ENCODE results near the gene CAVIN2.

The CAVIN2 gene

DNA sequence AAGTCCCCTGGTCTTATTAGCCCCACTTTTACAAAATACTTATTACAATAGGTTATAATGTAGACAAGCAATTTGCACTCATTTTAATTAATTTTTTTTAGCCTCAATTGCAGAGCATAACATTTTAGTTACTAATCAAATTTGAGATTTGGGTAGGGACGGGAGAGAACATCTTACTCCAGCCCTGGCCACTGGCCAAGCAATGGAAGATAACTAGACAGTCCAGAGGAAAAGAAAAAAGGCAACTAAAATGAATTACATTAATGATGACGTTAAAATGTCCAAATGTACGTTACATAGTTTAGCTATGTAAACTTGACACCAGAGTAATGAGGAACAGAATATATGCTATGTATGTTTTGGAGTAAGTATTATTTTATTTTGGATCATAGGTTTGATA lies 11.0 kb upstream of the CAVIN2 start:
- no peak for DNase-seq
- no peaks in the 10 kb centered on the region for H3K27me3 ChIP-seq
- no peaks in the 10 kb centered on the region for H3K36me3 ChIP-seq
- no peak overlapping the region for H3K4me3 ChIP-seq
- no peaks in the 10 kb centered on the region for H3K4me1 ChIP-seq
- intact Hi-C loops (cut with DNase I; ENCODE audit: low total_unique reads): no loop called here
- TF ChIP-seq, protein P1, sequence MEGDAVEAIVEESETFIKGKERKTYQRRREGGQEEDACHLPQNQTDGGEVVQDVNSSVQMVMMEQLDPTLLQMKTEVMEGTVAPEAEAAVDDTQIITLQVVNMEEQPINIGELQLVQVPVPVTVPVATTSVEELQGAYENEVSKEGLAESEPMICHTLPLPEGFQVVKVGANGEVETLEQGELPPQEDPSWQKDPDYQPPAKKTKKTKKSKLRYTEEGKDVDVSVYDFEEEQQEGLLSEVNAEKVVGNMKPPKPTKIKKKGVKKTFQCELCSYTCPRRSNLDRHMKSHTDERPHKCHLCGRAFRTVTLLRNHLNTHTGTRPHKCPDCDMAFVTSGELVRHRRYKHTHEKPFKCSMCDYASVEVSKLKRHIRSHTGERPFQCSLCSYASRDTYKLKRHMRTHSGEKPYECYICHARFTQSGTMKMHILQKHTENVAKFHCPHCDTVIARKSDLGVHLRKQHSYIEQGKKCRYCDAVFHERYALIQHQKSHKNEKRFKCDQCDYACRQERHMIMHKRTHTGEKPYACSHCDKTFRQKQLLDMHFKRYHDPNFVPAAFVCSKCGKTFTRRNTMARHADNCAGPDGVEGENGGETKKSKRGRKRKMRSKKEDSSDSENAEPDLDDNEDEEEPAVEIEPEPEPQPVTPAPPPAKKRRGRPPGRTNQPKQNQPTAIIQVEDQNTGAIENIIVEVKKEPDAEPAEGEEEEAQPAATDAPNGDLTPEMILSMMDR (IDR thresholded peaks at IDR 0.05): no peak
- no peak overlapping the region for H3K27ac ChIP-seq
- H3K9me3 ChIP-seq: no peaks in the 10 kb centered on the region

GRCh38 chr2:191857259-191857805 lies 10.4 kb upstream of the CAVIN2 start:
- Histone ChIP-seq H3K9me3 (no peaks in the 10 kb centered on the region), H3K4me1 (no peaks in the 10 kb centered on the region), H3K36me3 (no peaks in the 10 kb centered on the region), H3K27me3 (no peaks in the 10 kb centered on the region), H3K4me3 (no peak overlapping the region), H3K27ac (no peak overlapping the region)
- TF ChIP-seq, protein P1 (IDR thresholded peaks at IDR 0.05): no peak
- DNase-seq: no peak
- intact Hi-C loops (cut with DNase I; ENCODE audit: low total_unique reads): no loop called here

DNA sequence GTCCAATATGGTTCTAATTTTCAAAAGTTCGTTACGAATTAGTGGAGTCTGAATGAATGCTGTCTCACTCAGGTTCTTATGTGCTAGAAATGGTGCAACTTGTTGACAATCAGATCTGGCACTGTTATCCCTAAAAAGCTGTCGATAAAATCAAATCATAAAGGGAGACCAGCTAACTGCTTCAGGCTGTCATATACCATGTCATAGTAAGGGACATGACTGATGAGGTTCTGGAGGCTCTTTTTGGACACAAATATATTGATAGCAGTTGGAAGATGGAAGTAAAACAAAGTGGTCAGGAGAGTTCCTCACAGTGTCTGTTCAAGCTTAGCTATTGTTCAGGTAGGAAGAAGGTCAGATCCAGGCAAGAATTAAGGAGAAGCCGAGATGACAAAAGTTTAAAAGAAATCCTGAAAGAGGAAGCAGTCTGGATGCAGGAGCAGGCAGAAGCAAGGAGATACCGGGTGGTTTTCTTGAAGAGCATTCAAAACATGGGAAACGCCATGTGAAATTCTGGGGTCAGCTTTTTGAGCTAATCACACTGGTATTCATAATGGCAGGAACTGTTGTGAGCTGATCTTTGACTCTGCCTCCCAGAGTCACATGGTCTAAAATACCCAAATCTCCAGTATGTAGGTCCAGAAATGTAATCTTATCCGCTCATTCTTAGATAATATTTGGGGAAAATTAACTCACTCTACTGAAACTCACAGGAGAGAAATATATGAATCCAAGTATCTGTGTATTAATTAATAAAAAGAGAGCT lies 9.4 kb upstream of the CAVIN2 start:
- TF ChIP-seq, protein P1 (IDR thresholded peaks at IDR 0.05): no peak
- H3K36me3 ChIP-seq: no peaks in the 10 kb centered on the region
- intact Hi-C loops (cut with DNase I; ENCODE audit: low total_unique reads): no loop called here
- H3K27me3 ChIP-seq: no peaks in the 10 kb centered on the region
- DNase-seq: no peak
- no peaks in the 10 kb centered on the region for H3K9me3 ChIP-seq
- no peak overlapping the region for H3K4me3 ChIP-seq
- H3K27ac ChIP-seq: no peak overlapping the region
- H3K4me1 ChIP-seq: no peaks in the 10 kb centered on the region

GRCh38 chr2:191855382-191855781 lies 8.5 kb upstream of the CAVIN2 start:
- intact Hi-C loops (cut with DNase I; ENCODE audit: low total_unique reads): no loop called here
- TF ChIP-seq, protein P1 (IDR thresholded peaks at IDR 0.05): no peak
- no peak overlapping the region for H3K27ac ChIP-seq
- no peaks in the 10 kb centered on the region for H3K9me3 ChIP-seq
- H3K4me1 ChIP-seq: no peaks in the 10 kb centered on the region
- H3K4me3 ChIP-seq: no peak overlapping the region
- no peaks in the 10 kb centered on the region for H3K27me3 ChIP-seq
- DNase-seq: no peak
- H3K36me3 ChIP-seq: no peaks in the 10 kb centered on the region

DNA sequence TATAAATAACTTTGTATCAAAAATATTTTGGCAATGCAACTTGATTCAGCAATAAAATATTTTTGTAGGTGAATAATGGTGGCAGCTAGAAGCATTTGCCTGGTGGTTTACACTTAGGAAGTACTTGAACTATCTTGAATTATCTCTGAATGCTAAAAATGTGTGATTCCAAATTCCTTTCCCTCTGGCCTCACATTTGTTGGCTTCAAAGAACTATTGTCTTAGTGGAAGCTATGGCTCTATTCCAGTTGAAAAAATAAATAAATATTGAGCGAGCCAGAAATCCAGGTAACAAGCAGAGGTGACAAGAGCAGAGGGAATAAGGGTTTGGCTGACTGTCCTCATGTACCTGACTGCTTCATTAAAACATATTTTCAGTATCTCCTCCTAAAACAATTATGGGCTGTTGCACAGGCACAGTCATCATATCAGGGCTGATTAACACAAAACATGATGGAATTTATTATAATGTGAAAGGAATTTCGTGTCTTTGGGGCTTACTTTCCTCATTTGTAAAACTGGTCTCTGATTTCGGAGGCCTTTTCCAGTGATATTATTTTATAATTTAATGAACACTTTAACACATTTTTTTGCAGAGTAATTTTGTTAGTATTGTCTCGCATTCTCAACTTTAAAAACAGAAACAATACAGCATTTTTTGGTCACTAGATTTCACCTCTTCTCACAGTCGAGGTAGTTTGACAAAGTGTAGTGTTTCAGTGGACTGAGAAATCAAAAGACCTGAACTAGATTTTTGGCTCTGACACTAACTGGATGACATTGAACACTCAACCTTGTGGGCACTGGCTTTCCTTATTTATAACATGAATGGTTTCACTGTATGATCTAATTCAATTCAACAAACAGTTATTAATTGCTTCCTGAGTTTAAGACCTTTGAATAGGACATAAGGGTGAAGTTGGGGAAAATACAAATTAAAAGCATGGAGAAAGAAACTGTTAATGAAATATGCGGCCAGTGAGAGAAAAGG lies 7.8 kb upstream of the CAVIN2 start:
- H3K9me3 ChIP-seq: no peaks in the 10 kb centered on the region
- intact Hi-C loops (cut with DNase I; ENCODE audit: low total_unique reads): no loop called here
- no peak overlapping the region for H3K4me3 ChIP-seq
- H3K36me3 ChIP-seq: no peaks in the 10 kb centered on the region
- TF ChIP-seq, protein P1 (IDR thresholded peaks at IDR 0.05): no peak
- H3K4me1 ChIP-seq: no peaks in the 10 kb centered on the region
- H3K27me3 ChIP-seq: no peaks in the 10 kb centered on the region
- no peak for DNase-seq
- no peak overlapping the region for H3K27ac ChIP-seq

Measured in tibial artery (tissue), 4 donors.